Natural killer cell (primary cell): ENCODE data around the gene DNTT. TPM values are rescaled to one million over a fixed set of nuclear protein-coding genes. Genes with fewer than 3 reads are reported as not detected.

ENCODE experiments used
- ATAC-seq, 3 donors: fragments of 150-1000 bp in 2 of 3; fragments of 200-7000 bp in 1 of 3; cut with Tn5 transposase; 1 replicate in 1 of 3; 2 replicates in 2 of 3; pipeline ENCODE4 v1.10.0; 2021; ENCODE audit warnings: mild to moderate bottlenecking in 2 of 3, moderate library complexity in 2 of 3
- DNase-seq, 2 donors: peaks; one replicate each; pipeline versions ENCODE4 v3.0.0 to v3.0.0-alpha.2; 2013 to 2021; ENCODE audit warnings: mixed read lengths in 1 of 2
- H3K27ac ChIP-seq: one replicate; pipeline ENCODE4 v1.5.1; 2013; ENCODE audit warnings: mild to moderate bottlenecking, low read length
- H3K27me3 ChIP-seq: one replicate; pipeline ENCODE4 v1.6.1; 2013; ENCODE audit warnings: low read length; ENCODE audit not compliant: control insufficient read depth, insufficient read depth
- H3K36me3 ChIP-seq: one replicate; pipeline ENCODE4 v1.6.1; 2013; ENCODE audit warnings: low read length; ENCODE audit not compliant: control insufficient read depth, insufficient read depth
- H3K4me1 ChIP-seq: one replicate; pipeline ENCODE4 v1.6.1; 2013; ENCODE audit warnings: low read length; ENCODE audit not compliant: control insufficient read depth, insufficient read depth
- H3K4me3 ChIP-seq: one replicate; pipeline ENCODE4 v1.5.1; 2013; ENCODE audit warnings: low read length
- H3K9me3 ChIP-seq: one replicate; pipeline ENCODE4 v1.6.1; 2013; ENCODE audit warnings: low read length; ENCODE audit not compliant: control insufficient read depth, insufficient read depth
- H3K27ac Mint-ChIP-seq, 2 donors: one replicate each; pipeline ENCODE4 v1.8.0; 2022; ENCODE audit warnings: mild to moderate bottlenecking in 2 of 2, mixed read lengths in 2 of 2, moderate library complexity in 1 of 2
- H3K27me3 Mint-ChIP-seq, 2 donors: one replicate each; pipeline ENCODE4 v1.8.0; 2022; ENCODE audit warnings: low read depth in 2 of 2, mixed read lengths in 2 of 2
- H3K36me3 Mint-ChIP-seq: one replicate; pipeline ENCODE4 v1.8.0; 2022; ENCODE audit warnings: mixed read lengths
- H3K4me1 Mint-ChIP-seq, 2 donors: one replicate each; pipeline ENCODE4 v1.8.0; 2022; ENCODE audit warnings: mixed read lengths in 2 of 2
- H3K4me3 Mint-ChIP-seq: one replicate; pipeline ENCODE4 v1.8.0; 2022; ENCODE audit warnings: mild to moderate bottlenecking, moderate library complexity, mixed read lengths
- H3K9me3 Mint-ChIP-seq, 2 donors: one replicate each; pipeline ENCODE4 v1.8.0; 2022; ENCODE audit warnings: mixed read lengths in 2 of 2
- CTCF ChIP-seq: fragments of 200-600 bp; IDR thresholded peaks from one replicate; pipeline ENCODE4 v1.8.0; 2022; ENCODE audit warnings: antibody characterized with exemption
- WGBS: methylation state at CpG from one replicate; pipeline ENCODE4 v1.1.7; 2013; ENCODE audit warnings: missing lambda C conversion rate; ENCODE audit not compliant: insufficient coverage; 5-methylcytosine and 5-hydroxymethylcytosine counted together
- intact Hi-C: fragments of 100-400 bp; cut with micrococcal nuclease; formaldehyde crosslinking; loops from one replicate; pipeline ENCODE4 v1.14.2; 2022
- total RNA-seq, 4 donors: library from RNA; stranded (reverse); fragments of 120-200 nt in 1 of 4; gene quantifications; one replicate each; pipeline versions ENCODE4 v1.2.3 to v1.2.4, GENCODE V29; 2013 to 2022

DNTT gene
- total RNA-seq, 3 donors from 2014 or later (not counting 1 experiment from before 2014, with no cell fraction given), result not detected

- 83% methylated on average over 1 of the region's 2 CpGs for WGBS
Measured at GRCh38 chr10:96387161-96387560, 82.9 kb downstream of the DNTT start.

GRCh38 chr10:96387601-96388000, 83.4 kb downstream of the DNTT start:
- Histone ChIP-seq H3K4me3 (no peak overlapping the region), H3K9me3 (no peaks in the 10 kb centered on the region), H3K27me3 (no peaks in the 10 kb centered on the region), H3K36me3 (no peaks in the 10 kb centered on the region), H3K27ac (no peak overlapping the region), H3K4me1 (no peaks in the 10 kb centered on the region)
- no peak overlapping the region for H3K27ac Mint-ChIP-seq
- ATAC-seq, result no peak
- peaks cover 7 to 27% of the 10 kb centered on the region in 2 donors for H3K27me3 Mint-ChIP-seq
- intact Hi-C loops, result no loop called here
- H3K4me1 Mint-ChIP-seq, result no peaks in the 10 kb centered on the region
- H3K9me3 Mint-ChIP-seq, result no peaks in the 10 kb centered on the region
- no peaks in the 10 kb centered on the region for H3K36me3 Mint-ChIP-seq
- no peak overlapping the region for H3K4me3 Mint-ChIP-seq
- DNase-seq, result no peak
- 86% methylated on average over 6 of the region's 7 CpGs for WGBS
- TF ChIP-seq CTCF, result no peak

More at GRCh38 chr10:96387161-96387560, 82.9 kb downstream of the DNTT start:
- H3K27me3 ChIP-seq, result no peaks in the 10 kb centered on the region
- no peak for ATAC-seq
- Mint-ChIP-seq H3K27ac (no peak overlapping the region), H3K9me3 (no peaks in the 10 kb centered on the region), H3K36me3 (no peaks in the 10 kb centered on the region), H3K4me1 (no peaks in the 10 kb centered on the region), H3K27me3 (peaks cover 7 to 27% of the 10 kb centered on the region in 2 donors), H3K4me3 (no peak overlapping the region)
- H3K27ac ChIP-seq, result no peak overlapping the region
- no peaks in the 10 kb centered on the region for H3K4me1 ChIP-seq
- DNase-seq, result no peak
- no peak overlapping the region for H3K4me3 ChIP-seq
- intact Hi-C loops, result no loop called here
- no peak for TF ChIP-seq CTCF
- no peaks in the 10 kb centered on the region for H3K36me3 ChIP-seq
- H3K9me3 ChIP-seq, result no peaks in the 10 kb centered on the region

Other genes with a start within 250 kb of the DNTT start
- gene ZNF518A, start 174.1 kb upstream of the DNTT start, total RNA-seq, result 10 to 100 TPM; 17.6 to 34.7 (median 21.8) TPM
- 1 to 10 TPM in 2 of 3 donors, under 1 TPM in 1; 0.66 to 4.0 (median 1.5) TPM for gene BLNK, start 32.9 kb upstream of the DNTT start, total RNA-seq
- gene OPALIN, start 54.6 kb downstream of the DNTT start, total RNA-seq, result not detected
- not detected for gene TLL2, start 209.5 kb downstream of the DNTT start, total RNA-seq